Activated T-helper 1 cell treated with anti-CD3 and anti-CD28 coated beads, Interleukin-2, amount 50 U/mL, for 16 hours (primary cell): ENCODE measurements around the gene ATF1.
"Not testable (repeated sequence)": the region's sequence is repeated elsewhere in the genome, so short reads cannot be mapped to it uniquely, and the experiment has no call there.

Source experiments
- DNase-seq, 2 donors: peaks; one replicate each; pipeline ENCODE4 v3.0.0-alpha.2; 2020; ENCODE audit warnings: low read depth in 1 of 2, low spot score in 1 of 2

The ATF1 gene

GRCh38 chr12:50751948-50752721 is 11.8 kb upstream of the ATF1 start:
- DNase-seq, result no peak

- DNase-seq, result no peak
Observed at GRCh38 chr12:50753232-50753769, 10.6 kb upstream of the ATF1 start.

- peak; percentile 53 to 73 for DNase-seq
Observed at GRCh38 chr12:50764286-50765094, 589 bp downstream of the ATF1 start.

- DNase-seq, result no peak
Observed at GRCh38 chr12:50765095-50765911, 1.4 kb downstream of the ATF1 start.

DNA sequence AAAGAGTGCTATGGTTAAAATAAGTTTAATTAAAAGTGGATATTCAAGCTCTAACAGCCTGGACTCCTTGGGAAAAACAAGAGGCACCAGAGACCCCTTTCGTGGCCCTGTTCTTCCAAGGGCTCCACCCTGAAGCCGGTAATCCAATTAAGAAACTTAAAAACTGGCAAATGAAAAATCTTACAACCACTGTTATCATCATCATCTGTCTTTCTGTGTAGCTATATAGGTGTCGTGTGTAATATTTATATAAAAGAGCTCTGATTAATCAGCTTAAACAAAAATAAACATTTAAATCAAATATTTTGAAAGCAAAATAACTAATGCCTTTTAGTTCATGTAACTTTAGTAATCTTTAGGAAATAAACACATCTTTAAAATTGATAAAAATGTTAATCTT is 4.5 kb downstream of the ATF1 start:
- no peak for DNase-seq

- not testable (repeated sequence) for DNase-seq
Observed at GRCh38 chr12:50768813-50769212, 4.9 kb downstream of the ATF1 start.

- no peak for DNase-seq
Observed at GRCh38 chr12:50771409-50771808, 7.5 kb downstream of the ATF1 start.

DNA sequence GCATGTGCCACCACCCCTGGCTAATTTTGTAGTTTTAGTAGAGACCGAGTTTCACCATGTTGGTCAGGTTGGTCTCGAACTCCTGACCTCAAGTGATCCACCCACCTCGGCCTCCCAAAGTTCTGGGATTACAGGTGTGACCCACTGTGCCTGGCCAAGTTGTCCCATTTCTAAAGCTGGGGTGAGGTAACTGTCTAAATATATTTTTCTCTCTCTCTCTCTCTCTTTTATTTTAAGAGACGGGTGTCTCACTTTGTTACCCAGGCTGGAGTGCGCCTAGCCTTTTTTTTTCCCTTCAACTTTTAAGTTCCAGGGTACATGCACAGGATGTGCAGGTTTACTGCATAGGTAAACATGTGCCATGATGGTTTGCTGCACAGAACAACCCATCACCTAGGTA is 8.6 kb downstream of the ATF1 start:
- no peak for DNase-seq

GRCh38 chr12:50772877-50773276 is 9.0 kb downstream of the ATF1 start:
- no peak for DNase-seq

DNA sequence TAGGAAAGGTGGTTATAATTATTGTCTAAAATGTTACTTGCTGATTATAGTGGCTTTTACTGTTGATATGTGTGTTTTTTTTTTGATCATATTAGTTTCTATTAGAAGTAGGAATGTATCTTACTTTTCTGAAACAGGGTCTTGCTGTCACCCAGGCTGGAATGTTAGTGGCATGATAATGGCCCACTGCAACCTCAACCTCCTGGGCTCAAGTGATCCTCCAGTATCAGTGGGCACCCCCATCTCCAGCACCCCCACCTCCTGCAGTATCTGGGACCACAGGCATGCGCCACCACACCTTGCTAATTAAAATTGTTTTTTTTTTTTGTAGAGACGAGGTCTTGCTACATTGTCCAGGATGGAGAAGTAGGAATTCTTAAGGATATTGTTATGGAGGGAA is 11.3 kb downstream of the ATF1 start:
- DNase-seq, result no peak

GRCh38 chr12:50776749-50777728 is 13.1 kb downstream of the ATF1 start:
- DNase-seq, result no peak

DNA sequence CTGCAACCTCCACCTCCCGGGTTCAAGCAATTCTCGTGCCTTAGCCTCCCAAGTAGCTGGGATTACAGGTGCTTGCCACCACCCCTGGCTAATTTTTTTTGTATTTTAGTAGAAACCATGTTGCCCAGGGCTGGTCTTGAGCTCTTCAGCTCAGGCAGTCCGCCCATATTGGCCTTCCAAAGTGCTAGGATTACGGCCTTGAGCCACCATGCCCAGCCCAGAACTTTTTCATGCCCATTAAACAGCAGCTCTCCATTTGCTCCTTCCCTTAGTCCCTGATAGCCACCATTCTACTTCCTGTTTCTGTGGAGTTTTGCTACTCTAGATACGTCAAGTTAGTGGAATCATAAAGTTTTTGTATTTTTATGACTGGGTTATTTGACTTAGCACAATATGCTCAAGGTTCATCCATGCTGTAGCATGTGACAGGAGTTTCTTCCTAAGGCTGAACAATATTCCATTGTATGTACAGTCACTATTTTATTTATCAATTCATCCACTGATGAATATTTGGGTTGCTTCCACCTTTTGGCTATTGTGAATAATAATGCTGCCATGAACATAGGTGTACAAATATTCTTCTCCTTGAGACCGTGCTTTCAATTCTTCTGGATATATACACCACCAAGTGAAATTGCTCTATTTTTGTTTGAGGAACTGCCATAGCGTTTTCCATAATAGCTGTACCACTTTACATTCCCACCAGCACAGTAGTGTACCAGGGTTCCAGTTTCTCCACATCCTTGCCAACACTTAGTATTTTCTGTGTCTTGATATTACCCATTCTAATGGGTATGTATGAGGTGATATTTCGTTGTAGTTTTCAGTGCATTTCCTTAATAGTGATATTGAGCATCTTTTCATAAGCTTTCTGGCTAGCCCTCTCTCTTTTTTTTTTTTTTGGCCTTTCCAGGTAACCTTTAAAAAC is 15.0 kb downstream of the ATF1 start:
- no peak for DNase-seq

DNA sequence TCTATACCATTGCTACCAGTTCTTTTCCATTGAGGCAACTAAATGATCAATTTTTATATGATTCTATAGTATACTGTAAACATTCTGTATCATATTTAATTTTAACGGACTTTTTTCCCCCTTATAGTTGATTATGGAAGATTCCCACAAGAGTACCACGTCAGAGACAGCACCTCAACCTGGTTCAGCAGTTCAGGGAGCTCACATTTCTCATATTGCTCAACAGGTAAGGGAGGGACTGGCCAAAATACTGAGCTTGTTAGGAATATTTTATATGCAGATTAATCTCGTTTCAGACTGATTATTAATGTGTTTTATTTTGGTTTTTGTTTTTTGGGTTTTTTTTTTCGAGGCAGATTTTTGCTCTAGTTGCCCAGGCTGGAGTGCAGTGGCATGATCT is 16.1 kb downstream of the ATF1 start:
- no peak for DNase-seq

DNA sequence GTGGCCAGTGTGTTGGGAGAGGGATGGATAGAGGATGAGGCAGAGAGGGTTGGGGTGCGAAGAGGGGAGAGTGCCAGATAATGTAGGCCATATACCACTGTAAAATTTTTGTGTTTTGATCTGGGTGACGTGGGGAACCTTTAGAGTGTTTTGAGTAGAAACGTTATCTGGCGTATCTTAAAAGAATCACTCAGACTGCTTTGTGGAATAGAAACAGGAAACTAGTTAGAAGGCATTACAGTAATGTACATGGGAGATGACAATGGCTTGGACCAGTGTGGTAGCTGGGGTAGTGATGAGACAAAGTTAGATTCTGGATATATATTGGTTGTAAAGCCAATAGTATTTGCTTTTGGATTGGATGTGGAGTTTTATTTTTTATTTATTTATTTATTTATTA is 20.6 kb downstream of the ATF1 start:
- no peak for DNase-seq

GRCh38 chr12:50785406-50786001 is 21.6 kb downstream of the ATF1 start:
- DNase-seq, result no peak

- DNase-seq, result no peak
Observed at GRCh38 chr12:50786498-50787231, 22.8 kb downstream of the ATF1 start.

DNA sequence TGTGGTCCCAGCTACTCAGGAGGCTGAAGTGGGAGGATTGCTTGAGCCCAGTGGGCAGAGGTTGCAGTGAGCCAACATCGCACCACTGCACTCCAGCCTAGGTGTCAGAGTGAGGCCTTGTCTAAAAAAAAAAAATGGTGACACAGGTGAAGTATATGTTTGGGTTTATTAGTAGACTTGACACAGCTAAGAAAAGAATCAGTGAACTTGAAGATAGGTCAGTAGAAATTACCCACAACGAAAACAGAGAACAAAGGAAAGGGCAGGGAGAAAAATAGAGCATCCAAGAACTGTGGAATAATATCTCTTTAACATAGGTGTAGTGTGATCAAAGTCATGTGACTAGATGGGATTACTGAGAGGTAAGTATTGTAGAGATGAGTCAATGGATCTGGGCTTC is 23.7 kb downstream of the ATF1 start:
- no peak for DNase-seq

GRCh38 chr12:50788561-50788960 is 24.7 kb downstream of the ATF1 start:
- no peak for DNase-seq
